Heart left ventricle (tissue), 13 donors: Measurements from ENCODE around the gene TAGAP.

Source experiments
- POLR2A ChIP-seq, 2 donors: fragments of 450-650 bp; IDR thresholded peaks; one replicate each; pipeline ENCODE4 v1.6.1; 2017; ENCODE audit warnings: antibody characterized with exemption in 2 of 2, mild to moderate bottlenecking in 2 of 2, moderate library complexity in 2 of 2
- TF ChIP-seq, protein P1 (sequence below), 12 donors: fragments of 200-600 bp; sonication (generic) in 4 of 12; IDR thresholded peaks; one replicate each; pipeline versions ENCODE4 v1.5.0 to v1.8.0; 2018 to 2022; ENCODE audit warnings: antibody characterized with exemption in 12 of 12, mild to moderate bottlenecking in 5 of 12
- donor health status: ischemic (EF 13 %, LVEDD 7.1; RV severe dilation, severe dysfunction).
- donor health status: DM: no; HTN: yes; CAD: no.
- donor health status: DM: no; HTN: no; CAD: no.
- donor health status: ischemic (EF 25% LVEDD 6.9; RV normal size, moderate dysfunction).
- donor health status: ischemic (EF 25% LVEDD 5.7; RV mildly dilated, moderate dysfunction).
- donor health status: ischemic (EF 35%, LVEDD 5.7; RV mildly dilated, moderate dysfunction).
- donor health status: nonischemic (EF 11% LVEDD 7.7; RV severe dilation, severe dysfunction).
- donor health status: DM: yes; HTN: yes; CAD: no.
- donor health status: PGD.
- donor health status: ischemic (EF 29% LVEDD 5.4; RV normal size, mild dysfunction).
- donor health status: nonischemic (EF 23%, LVEDD 6.1; RV moderate dilation, normal function).

DNA sequence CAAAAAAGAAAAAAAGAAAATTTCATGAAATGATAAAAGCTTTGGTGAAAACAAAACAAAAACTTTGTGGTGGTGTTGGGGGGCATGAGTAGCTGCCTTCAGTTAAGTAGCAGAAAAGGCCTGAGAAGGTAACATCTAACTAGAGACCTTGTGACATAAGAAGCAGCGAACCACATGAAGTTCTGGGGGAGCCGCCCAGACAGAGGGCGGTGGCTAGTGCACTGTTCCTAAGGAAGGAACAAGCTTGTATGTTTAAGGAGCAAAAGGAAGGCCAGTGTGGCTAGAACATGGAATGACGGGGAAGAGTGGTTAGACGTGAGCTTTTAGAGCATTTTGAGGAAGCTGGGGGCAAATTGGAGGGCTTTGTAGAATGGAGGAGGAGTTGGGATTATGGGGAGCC lies 37.3 kb downstream of the TAGAP start:
- TF ChIP-seq POLR2A (IDR thresholded peaks at IDR 0.05): no peak
- TF ChIP-seq, protein P1, sequence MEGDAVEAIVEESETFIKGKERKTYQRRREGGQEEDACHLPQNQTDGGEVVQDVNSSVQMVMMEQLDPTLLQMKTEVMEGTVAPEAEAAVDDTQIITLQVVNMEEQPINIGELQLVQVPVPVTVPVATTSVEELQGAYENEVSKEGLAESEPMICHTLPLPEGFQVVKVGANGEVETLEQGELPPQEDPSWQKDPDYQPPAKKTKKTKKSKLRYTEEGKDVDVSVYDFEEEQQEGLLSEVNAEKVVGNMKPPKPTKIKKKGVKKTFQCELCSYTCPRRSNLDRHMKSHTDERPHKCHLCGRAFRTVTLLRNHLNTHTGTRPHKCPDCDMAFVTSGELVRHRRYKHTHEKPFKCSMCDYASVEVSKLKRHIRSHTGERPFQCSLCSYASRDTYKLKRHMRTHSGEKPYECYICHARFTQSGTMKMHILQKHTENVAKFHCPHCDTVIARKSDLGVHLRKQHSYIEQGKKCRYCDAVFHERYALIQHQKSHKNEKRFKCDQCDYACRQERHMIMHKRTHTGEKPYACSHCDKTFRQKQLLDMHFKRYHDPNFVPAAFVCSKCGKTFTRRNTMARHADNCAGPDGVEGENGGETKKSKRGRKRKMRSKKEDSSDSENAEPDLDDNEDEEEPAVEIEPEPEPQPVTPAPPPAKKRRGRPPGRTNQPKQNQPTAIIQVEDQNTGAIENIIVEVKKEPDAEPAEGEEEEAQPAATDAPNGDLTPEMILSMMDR (IDR thresholded peaks at IDR 0.05): no peak
